ENCODE results near the gene ADAM12. TPM values are rescaled to one million over a fixed set of nuclear protein-coding genes. Genes with fewer than 3 reads are reported as not detected.

The ADAM12 gene
- total and polyA plus RNA-seq, 2 of the 13 experiments (the other 11 are each of a cell fraction or from before 2014, with no cell fraction given): not detected

- Histone ChIP-seq H2AFZ (ENCODE audit: low read length) (no peak overlapping the region), H3K27me3 (ENCODE audit: control insufficient read depth in 1 of 2, insufficient read depth in 2 of 2, low read length in 2 of 2) (peaks cover 0 to 16% of the 10 kb centered on the region in 2 experiments; a peak in 3 of 5 replicates), H3K4me3 (replicated peaks in 1 of 3; ENCODE audit: insufficient read depth in 1 of 3, low read depth in 2 of 3, low read length in 3 of 3) (no peak overlapping the region), H3K79me2 (ENCODE audit: insufficient read depth, low read length) (no peaks in the 10 kb centered on the region), H3K27ac (ENCODE audit: extremely low read length, insufficient read depth, low read length) (no peak overlapping the region), H3K36me3 (replicated peaks in 1 of 2; ENCODE audit: control insufficient read depth in 1 of 2, insufficient read depth in 2 of 2, low read length in 2 of 2) (no peaks in the 10 kb centered on the region), H3K9me3 (ENCODE audit: low read length) (no peaks in the 10 kb centered on the region), H3K4me2 (ENCODE audit: low read depth, low read length) (no peak overlapping the region), H3K4me1 (ENCODE audit: insufficient read depth, low read length) (peaks cover 7% of the 10 kb centered on the region; the same call in 1 of the 2 replicates), H4K20me1 (ENCODE audit: insufficient read depth, low read length) (no peaks in the 10 kb centered on the region), H3K9ac (ENCODE audit: insufficient read depth, low read depth, low read length) (no peak overlapping the region)
- ChIA-PET CTCF (ENCODE audit: low intra/inter-chr PET ratio, low total read pairs) (no interaction called here), POLR2A (no interaction called here)
- in situ Hi-C loops (cut with HindIII; ENCODE audit: extremely low pct_ligation_motif_present, low pct_unique_long_range_greater_than_20kb): no loop called here
- FAIRE-seq (no peak), ATAC-seq (no peak), DNase-seq (ENCODE audit: low spot score) (no peak)
- WGBS (ENCODE audit: low lambda C conversion rate): 28% methylated on average over 7 of the region's 7 CpGs
- intact Hi-C loops (cut with micrococcal nuclease; ENCODE audit: unreplicated experiment): no loop called here
- no TSS peak for BruUV-seq (replicated peaks)
- TF ChIP-seq ETS1 (CRISPR knock-in tag; IDR thresholded peaks at IDR 0.05): no peak
- TF ChIP-seq ATF6 (CRISPR knock-in tag; conservative IDR thresholded peaks at IDR 0.05): no peak
- no peak for TF ChIP-seq NPAS2 (CRISPR knock-in tag; IDR thresholded peaks at IDR 0.05; ENCODE audit: borderline replicate concordance)
- no peak for TF ChIP-seq ZBTB10 (CRISPR knock-in tag; IDR thresholded peaks at IDR 0.05; ENCODE audit: borderline replicate concordance)
- no peak for TF ChIP-seq TAF15 (IDR thresholded peaks at IDR 0.05; ENCODE audit: low read depth, low read length, poor library complexity, severe bottlenecking)
- TF ChIP-seq ZSCAN30 (CRISPR knock-in tag; IDR thresholded peaks at IDR 0.05): no peak
- TF ChIP-seq ZNF670 (CRISPR knock-in tag; IDR thresholded peaks at IDR 0.05; ENCODE audit: borderline replicate concordance): no peak
- no peak for TF ChIP-seq KDM3A (CRISPR knock-in tag; IDR thresholded peaks at IDR 0.05; ENCODE audit: low read depth)
- TF ChIP-seq ETV6 (CRISPR knock-in tag; conservative IDR thresholded peaks at IDR 0.05): no peak
- TF ChIP-seq CBX5 (CRISPR knock-in tag; IDR thresholded peaks at IDR 0.05; ENCODE audit: borderline replicate concordance): no peak
- TF ChIP-seq ZNF841 (CRISPR knock-in tag; IDR thresholded peaks at IDR 0.05; ENCODE audit: borderline replicate concordance): no peak
- no peak for TF ChIP-seq CENPX (CRISPR knock-in tag; IDR thresholded peaks at IDR 0.05)
- no peak for TF ChIP-seq ARID5B (CRISPR knock-in tag; IDR thresholded peaks at IDR 0.05)
- no peak for TF ChIP-seq CREB1 (IDR thresholded peaks at IDR 0.05)
- no peak for TF ChIP-seq CREB1 (CRISPR knock-in tag; IDR thresholded peaks at IDR 0.05)
These were observed 208.6 kb downstream of the ADAM12 start for GRCh38 chr10:126179637-126180036.
